ENCODE results near the gene MAGI2. TPM values are rescaled to one million over a fixed set of nuclear protein-coding genes. Genes with fewer than 3 reads are reported as not detected.

MAGI2 gene
- total RNA-seq, 1 donor from 2014 or later, result 0.40 TPM

DNA sequence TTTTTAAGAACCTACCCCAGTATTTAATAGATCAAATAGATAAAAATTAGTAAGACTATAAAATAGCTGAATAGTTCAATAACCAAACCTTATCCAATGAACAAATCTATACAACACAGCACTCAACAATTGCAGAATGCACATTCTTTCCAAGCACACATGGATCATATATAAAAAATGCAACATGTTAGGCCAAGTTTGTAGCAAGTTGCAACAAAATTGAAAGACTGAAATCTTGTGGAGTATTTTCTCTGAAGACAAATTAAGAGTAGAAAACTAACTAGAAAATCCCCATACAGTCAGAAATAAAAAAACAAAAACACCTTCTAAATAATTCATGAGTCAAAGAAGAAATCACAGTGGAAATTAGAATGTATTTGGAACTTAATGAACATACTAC is 1337.6 kb downstream of the MAGI2 start:
- no peak for DNase-seq (ENCODE audit: low read depth in 2 of 2)

DNA sequence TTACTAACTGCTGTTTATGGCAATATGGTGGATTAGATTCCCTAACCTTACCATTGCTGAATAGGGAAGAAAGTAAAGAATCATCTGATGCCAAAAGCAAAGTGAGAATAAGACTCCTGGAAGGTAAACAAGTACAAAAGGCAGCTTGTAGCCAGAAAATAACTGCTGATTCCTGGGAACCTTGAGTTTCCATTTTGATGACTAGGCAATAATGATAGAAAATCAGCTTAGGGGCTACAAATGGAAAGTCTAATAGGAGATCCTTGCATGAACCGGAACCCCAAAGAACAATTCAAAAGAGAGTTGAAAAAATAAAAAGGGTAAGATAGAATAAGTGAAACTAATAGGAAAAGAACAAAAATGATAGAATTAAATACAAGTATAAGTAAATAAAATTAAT is 1338.5 kb downstream of the MAGI2 start:
- no peak for DNase-seq (ENCODE audit: low read depth in 2 of 2)

DNA sequence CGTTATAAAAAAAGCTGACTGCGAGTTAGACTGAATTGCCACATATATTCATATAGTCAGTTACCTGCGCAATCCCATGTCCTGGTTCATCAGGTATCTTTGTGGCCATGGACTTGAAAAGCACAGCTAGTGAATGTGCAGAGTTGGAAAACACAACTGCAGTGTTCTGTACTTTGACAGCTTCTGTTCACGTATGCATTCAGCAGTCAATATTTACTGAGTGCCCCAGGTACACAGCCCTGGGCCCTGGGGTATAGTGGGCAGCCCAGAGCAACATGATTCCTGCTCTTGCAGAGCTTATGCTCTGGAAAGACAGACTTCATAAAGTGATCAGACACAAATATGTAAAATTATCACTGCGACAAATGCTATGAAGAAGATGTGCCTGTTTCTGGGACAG is 1341.0 kb downstream of the MAGI2 start:
- no peak for DNase-seq (ENCODE audit: low read depth in 2 of 2)

DNA sequence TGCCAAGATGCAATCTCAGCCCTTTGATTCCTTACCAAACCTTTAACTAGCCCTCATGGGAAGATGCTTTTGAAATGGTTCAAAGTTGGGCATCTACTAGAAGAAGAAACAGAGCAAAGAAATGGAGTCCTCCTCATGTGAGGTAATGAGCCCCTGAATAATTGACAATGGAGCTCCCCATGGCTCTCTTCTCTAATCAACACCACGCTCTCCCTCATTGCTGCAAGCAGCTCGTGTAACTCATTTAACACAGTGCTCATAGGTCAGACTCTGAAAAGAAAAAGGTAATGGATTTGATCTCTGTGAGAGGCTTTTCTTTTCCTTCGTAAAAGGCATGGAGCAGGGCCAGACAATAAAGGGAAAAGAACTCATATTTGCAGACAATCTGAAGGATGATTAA is 1342.1 kb downstream of the MAGI2 start:
- no peak for DNase-seq (ENCODE audit: low read depth in 2 of 2)

DNA sequence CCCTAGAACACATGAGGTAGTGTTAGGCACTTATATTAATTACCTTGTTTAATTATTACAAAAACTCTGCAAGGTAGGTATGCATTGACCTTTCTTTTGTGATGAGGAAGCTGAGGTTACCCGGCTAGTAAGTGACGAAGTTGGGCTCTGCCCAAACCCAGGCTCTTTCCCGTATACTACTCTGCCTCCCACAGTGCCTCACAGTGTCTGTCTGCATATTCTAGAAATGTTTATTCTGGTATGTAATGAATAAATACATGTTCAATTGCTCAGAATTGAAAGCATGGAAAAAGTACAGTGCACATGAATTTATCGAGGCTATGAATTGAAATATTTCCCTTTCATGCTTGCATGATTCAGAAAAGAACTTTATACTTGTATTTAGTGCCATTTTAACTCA is 1350.0 kb downstream of the MAGI2 start:
- no peak for DNase-seq (ENCODE audit: low read depth in 2 of 2)

DNA sequence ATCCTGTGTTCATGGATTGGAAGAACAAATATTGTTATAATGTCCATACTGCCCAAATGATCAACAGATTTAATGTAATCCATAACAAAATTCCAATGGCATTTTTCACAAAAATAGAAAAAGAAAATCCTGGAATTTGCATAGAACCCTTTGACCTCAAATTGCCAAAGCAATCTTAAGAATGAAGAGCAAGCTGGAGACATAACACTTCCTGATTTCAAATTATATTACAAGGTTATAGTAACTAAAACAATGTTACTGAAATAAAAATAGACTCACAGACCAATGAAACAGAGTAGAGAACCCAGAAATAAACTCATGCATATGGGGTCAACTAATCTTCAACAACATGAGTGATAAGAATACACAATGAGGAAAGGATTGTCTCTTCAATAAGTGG is 1352.4 kb downstream of the MAGI2 start:
- DNase-seq (ENCODE audit: low read depth in 2 of 2), result no peak

DNA sequence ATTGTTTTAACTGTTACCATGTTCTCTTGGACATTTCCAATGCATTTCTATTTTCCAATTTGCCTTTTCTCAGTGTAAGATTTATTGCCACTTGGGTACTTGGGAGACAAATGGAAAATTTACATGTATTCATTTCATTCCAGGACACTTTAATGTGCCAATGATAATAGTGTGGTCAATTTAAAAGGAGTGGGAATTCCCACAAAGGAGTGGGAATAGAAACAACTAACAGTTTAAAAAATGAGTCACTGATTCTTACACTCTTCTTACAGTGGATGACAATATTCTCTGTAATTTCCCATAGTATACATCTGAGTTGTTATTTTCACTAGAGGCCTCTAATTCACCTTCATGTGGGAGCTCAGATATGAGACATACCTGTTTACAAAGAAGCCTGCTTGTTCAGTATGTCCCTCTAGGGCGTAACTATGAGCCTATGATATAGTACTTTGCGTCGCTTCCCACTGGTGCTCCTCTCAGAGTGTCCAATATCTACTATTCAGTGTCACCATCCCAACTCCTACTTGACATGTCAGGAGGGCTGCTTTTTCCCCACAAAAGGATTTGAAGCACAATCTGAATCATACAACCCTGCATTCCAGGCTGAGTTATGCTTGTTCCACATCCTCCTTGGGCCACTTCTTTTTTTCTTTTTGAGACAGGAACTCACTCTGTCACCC is 1353.6 kb downstream of the MAGI2 start:
- DNase-seq (ENCODE audit: low read depth in 2 of 2), result peak in 1 of 2 donors; percentile 3

DNA sequence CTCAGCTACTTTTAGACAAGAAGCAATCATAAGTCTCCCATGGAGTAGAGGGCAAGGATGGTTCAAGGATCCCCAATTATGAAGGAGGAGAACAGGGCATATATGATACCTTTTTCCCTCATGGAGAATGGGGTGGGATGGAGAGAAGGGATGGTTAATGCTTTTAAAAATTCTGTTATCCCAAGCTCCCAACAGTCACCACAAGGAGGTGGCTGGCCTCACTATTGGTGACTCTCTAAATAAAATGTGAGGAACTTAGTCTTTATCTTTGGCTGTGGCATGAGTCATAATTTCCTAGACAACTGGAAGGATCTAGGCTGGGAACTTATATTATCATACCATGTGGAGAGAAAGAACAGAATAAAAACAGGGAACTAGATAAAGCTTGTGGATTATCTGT is 1357.9 kb downstream of the MAGI2 start:
- no peak for DNase-seq (ENCODE audit: low read depth in 2 of 2)

DNA sequence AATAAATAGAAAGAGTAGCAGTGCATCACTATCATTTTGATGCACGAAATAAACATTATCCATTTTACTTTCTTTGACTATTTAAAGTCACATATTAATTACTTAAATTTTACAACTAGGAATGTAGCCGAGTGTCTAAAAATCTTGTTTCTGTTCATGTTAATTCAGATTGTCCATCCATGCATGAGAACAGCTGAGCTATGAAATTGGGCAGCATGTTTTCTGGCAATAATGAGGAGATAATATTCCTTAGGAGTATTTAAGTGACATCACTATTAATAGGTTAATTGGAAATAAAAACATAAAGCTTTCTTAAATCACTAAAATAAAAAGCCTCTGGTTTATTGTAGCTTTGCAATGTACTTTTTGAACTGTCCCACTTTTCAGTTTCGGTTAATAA is 1361.1 kb downstream of the MAGI2 start:
- no peak for DNase-seq (ENCODE audit: low read depth in 2 of 2)

DNA sequence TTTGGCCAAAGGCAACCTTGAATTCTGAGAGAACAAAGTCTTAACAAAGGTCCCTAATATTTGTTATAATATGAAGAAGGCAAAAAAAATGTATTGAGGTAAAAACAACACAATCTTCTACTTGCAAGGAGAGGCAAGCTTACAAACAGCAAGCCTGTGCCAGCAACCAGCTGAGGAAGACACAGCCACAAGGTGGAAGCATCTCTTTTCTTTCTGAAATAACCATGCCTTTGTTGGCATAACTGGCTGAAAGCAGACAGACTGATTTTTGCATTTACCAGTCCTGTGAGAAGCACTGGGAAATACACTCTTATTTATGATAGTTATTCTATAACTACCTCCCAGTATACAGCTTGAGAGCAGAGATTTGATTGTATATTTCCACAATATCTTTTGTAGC is 1362.9 kb downstream of the MAGI2 start:
- DNase-seq (ENCODE audit: low read depth in 2 of 2), result no peak

DNA sequence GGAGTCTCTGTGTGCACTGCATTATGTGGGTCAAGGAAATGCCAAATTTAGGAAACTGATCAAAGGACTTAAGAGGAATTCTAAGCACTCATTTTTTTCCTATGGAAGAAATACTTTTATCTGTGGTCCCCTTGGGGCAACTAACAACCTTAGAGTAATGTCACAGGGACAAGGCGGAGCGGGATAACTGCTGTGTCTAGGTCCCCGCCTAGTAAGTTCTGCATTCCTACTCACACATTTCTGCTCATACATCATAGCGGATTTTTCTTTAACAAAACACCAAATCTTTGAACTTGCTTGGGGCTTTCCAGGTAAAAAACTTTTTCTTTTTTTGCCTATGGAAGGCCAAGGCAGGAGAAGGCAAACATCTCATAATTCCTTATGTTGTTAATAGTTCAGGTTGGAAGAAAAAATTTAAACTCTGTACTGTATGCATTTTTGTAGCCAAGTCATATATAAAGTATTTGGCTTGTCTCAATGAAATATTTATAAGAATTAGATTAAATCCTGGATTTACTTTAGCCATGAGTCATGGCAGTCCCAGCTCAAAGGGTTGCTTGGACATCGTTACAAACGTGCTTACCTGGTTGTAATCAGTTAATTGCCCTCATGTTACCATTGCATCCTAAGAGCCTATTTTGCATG is 1369.9 kb downstream of the MAGI2 start:
- DNase-seq (ENCODE audit: low read depth in 2 of 2), result no peak

DNA sequence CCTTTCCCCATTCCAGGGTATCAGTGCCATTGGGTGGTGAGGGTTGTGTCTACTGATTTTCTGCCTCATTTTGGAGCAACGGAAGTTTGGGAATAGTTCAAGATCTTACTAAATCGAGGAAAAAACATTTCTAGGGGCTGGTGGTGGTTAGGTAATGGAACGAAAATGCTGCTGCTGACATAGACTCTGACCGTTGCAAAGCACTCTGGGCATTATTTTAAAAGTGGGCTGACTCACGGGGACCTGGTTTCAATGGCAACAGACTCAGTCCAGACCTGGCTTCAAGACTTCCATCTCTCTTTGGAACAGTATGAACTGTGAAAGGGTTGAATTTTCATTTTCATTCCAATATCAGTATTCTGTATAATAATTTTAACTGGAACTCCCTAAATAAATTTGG is 1370.9 kb downstream of the MAGI2 start:
- DNase-seq (ENCODE audit: low read depth in 2 of 2), result no peak

DNA sequence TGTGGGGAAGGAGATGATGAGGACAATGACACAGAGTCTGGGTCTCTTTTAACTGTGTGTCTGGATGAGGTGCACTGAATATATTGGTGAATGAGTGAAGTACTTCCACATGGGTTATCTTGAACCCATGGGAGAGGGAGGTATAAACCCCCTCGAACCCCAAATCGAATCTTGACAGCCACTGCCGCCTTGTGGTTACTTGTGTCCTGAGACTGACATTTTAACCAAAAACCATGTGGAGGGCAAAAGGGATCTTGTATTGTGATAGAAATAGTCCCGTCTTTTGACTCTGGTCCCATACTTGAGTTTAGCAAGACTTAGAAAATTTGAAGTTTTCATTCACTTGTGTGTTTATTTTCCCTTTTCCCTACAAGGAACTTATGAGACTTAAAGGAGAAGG is 1371.6 kb downstream of the MAGI2 start:
- no peak for DNase-seq (ENCODE audit: low read depth in 2 of 2)

DNA sequence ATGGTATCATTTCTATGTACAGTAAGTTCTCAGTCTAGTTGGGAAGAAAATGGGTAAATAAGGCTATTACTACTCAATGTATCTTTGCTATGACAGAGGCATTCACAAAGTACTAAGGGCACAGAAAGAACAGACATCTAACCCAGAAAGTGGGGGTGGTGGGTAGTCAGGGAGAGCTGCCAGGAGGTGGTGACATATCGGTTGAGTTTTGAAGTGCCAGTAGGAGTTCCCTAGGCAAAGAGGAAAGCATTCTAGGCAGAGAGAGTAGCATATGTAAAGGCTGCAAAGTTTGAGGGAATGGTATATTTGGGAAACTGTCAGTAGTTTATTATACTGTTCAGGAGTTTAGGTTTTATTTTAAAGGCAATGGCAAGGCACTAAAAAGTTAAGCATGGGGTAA is 1372.1 kb downstream of the MAGI2 start:
- no peak for DNase-seq (ENCODE audit: low read depth in 2 of 2)

DNA sequence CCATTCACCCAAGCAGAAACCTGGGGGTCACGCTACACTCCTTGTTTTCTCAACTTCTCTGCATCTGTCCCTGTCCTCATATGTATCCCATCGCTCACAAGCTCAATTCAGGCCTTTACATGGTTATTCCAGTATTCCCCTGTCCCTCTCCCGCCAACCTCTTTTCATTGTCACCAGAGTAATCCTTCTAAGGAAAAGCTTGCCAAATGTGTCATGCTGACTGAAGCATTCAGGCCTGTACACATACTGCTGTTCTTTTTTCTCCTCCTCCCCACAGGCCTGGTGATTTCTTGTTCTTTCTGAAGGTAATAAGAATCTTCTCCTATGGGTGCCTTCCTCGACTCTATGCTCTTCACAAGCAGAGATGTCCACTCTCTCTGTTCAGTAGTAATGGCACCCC is 1372.7 kb downstream of the MAGI2 start:
- DNase-seq (ENCODE audit: low read depth in 2 of 2), result no peak

DNA sequence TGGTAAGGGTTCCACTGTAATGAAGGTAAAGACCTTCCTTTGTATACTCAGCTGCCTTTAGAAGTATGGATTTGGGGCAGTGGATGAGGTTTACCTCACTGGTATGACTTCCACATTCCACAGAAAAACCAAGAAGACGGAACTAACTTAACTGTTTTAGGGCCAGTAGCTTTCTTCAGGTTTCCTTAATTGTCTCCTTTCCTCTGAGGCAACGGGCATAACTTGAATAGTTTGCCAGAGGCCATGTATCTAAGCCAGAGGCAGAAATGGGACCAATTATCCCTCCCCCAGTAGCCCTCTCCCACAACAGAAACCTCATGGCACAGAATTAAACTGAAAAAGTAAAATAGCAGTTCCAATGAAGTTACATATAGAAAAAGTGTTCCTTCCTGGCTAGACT is 1373.2 kb downstream of the MAGI2 start:
- DNase-seq (ENCODE audit: low read depth in 2 of 2), result no peak

DNA sequence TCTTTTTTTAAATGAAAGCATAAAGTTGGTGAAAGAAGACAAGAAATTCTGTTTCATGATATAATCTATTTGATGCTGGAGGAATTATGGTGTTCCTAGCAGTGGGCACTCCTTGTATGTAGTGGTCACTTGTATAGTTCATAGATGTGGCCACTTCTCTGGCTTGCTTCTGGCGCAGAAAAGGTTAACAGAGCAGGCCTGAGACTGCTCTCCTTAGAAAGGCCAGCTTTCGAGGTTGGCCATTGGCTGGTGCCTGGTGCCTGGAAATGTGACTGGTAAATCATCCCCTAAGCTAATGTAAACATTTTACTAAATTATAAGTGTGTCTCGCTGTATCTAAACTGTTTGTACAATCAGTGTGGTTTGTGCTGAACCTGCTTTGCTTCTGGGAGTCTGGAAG is 1378.8 kb downstream of the MAGI2 start:
- no peak for DNase-seq (ENCODE audit: low read depth in 2 of 2)

DNA sequence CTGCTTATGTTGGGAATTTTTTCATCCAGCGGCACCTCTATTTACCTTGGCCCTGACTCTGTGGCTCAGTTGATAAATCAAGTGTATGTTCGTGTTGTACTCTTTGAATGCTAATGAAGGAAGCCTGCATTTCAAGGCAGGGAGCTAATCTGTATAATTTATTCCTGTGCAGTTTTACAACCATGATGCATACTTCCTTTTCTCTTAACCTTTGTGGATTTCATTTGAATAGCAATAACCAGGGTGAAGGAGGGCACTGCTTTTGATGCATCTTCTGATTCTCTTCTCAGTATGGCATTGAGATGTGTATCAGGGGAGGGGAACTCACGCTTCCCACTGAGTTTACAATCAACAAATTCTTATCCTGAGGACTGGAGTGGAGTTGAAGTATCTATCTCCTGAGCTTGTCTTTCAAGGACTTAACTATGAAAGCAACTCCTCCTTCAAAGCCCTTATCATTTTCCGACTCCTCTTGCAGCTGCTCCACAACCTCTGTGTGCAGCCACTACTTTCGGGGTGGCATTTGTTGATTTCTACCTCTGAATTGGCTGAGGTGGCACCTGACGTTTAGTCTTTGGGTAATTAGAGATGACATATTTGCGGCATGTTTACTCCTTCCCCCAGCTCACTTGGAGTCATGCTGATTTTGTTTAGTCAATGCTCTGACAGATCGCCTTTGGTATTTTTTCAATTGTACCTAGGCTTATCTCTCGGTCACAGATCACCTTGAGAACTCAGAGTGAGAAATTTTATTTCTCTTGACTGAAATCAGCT is 1379.7 kb downstream of the MAGI2 start:
- DNase-seq (ENCODE audit: low read depth in 2 of 2), result no peak

DNA sequence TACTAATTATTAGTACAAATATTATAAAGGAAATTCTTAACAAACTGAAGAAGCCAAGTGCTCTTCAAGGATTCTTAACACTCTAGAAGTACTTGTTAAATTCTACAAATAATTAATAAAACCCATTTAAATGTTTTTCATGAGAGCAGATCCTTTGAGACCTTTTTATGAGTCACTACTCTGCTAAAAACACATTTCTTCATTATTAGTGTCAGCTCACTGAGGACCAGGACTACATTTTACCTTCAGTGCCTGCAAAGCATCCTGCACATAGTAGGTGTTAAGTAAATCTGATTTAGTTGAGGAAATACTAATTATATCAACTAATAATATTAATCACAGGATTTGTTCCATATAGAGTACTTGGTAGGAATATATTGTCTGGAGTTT is 1381.3 kb downstream of the MAGI2 start:
- no peak for DNase-seq (ENCODE audit: low read depth in 2 of 2)

DNA sequence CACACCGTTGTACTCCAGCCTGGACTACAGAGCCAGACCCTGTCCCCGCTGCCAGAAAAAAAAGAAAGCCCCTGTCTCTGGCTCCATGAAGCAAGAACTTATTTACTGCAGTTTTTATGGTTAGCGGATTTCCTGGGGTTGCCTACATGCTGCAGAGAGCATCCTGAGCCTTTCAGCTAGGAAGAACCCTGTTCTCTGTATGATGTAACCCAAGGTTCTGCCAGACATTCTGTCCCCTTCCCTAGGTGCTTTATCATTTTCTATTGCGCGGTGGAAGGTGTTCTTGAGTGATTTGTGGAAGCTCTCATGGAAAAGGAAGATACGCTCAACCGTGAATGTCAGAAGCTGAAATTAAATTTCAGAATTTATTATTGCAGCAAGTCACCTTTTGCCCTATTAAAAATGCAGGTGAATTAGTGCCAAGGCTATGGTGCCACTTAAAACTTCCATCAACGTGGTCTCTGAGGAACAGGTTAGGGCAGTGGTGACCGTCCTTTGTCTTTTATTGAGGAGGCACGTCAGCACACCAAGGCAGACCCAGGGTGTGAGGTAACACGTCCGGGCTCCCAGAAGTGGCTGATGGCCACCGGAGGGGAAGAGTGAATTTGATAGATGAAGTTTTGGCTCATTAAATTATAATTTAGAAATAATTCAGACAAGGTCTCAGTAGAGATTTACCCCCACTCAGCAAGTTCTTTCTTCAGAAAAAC is 1381.8 kb downstream of the MAGI2 start:
- no peak for DNase-seq (ENCODE audit: low read depth in 2 of 2)

DNA sequence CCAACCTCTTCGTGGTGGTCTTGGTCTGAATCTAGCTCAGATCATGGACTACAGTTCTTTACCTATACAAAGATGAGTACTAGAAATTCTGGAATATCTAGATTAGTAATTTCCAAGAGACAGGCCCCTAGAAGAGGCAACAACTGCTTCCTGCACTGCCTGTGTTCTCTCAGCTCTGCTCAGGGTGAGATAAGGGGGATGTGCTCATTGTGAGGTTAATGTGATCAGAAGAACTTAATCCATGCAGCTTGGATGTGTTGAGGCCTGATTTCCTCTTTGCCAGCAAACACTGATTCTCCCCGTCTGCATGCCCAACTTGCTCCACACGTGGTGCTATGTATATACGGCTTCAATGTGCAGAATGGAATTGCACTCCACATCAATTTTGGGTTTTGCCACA is 1386.9 kb downstream of the MAGI2 start:
- no peak for DNase-seq (ENCODE audit: low read depth in 2 of 2)

DNA sequence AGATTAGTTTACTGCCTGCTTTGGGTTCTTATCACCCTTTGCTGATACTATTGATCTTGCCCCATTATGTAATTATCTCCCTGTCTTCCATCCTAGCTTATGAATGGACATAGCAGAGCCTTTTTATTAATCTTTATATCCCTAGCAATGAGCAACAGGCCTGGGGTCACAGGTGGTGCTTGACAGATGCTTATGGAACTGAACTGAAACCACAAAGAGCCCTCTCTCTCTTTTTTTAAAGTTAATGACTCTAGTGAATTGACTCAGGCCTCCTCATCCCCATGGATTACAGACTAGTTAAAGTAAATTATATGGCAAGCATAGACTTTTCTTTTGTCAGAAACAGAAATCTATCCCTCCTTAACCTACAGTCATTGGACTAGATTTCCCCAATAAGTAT is 1389.7 kb downstream of the MAGI2 start:
- DNase-seq (ENCODE audit: low read depth in 2 of 2), result no peak

All from lung microvascular endothelial cell (primary cell).